HepG2 (cell line): ENCODE data around the gene LIMS2. TPM values are rescaled to one million over a fixed set of nuclear protein-coding genes. Genes with fewer than 3 reads are reported as not detected.

Experiments used
- ATAC-seq: fragments of 200-7000 bp; cut with Tn5 transposase; 3 replicates; pipeline ENCODE4 v1.9.1; 2020; ENCODE audit warnings: mild to moderate bottlenecking, moderate library complexity
- BruUV-seq: library from RNA; stranded (reverse); fragments of 400-500 nt; replicated peaks from 2 replicates; lab custom pipeline; 2021; lab: Mats Ljungman, UMichigan
- CTCF ChIA-PET: fragments of 300-600 bp; formaldehyde crosslinking; extraction: SDS; loops from one replicate; lab custom pipeline; 2021; ENCODE audit warnings: low total read pairs, inconsistent platforms, low intra/inter-chr PET ratio; lab: Yijun Ruan, JAX
- POLR2A ChIA-PET: fragments of 350-600 bp; sonication (Branson Sonifier 250); formaldehyde crosslinking; loops from one replicate; lab custom pipeline; 2020; ENCODE audit warnings: antibody characterized with exemption, inconsistent platforms; lab: Yijun Ruan, JAX
- DNase-seq: peaks from one replicate; pipeline ENCODE4 v3.0.0-alpha.2; 2015; ENCODE audit warnings: low spot score
- FAIRE-seq: peaks from 3 replicates; lab custom pipeline; 2011; peaks lifted over from hg19 to GRCh38; lab: Jason Lieb, UNC
- H2AFZ ChIP-seq: one replicate; pipeline ENCODE4 v1.6.1; 2011; ENCODE audit warnings: low read length, inconsistent platforms
- H3K27ac ChIP-seq: fragments of 300-600 bp; 3 replicates; pipeline ENCODE4 v1.8.0; 2011; ENCODE audit warnings: mixed run types, mild to moderate bottlenecking, mixed read lengths, low read length, inconsistent platforms; ENCODE audit not compliant: insufficient read depth; ENCODE audit errors: extremely low read length
- H3K27me3 ChIP-seq, 2 experiments: fragments of 200-600 bp in 1 of 2; 2 replicates in 1 of 2; 3 replicates in 1 of 2; pipeline versions ENCODE4 v1.6.0 to v1.8.0; 2011; ENCODE audit warnings: low read length in 2 of 2, mild to moderate bottlenecking in 2 of 2, moderate library complexity in 2 of 2, inconsistent platforms in 1 of 2; ENCODE audit not compliant: insufficient read depth in 2 of 2, control insufficient read depth in 1 of 2
- H3K36me3 ChIP-seq, 2 experiments: fragments of 200-600 bp in 1 of 2; replicated peaks in 1 of 2; 2 replicates in 1 of 2; 3 replicates in 1 of 2; pipeline versions ENCODE4 v1.5.1 to v1.8.0; 2011; ENCODE audit warnings: low read length in 2 of 2, inconsistent platforms in 1 of 2; ENCODE audit not compliant: insufficient read depth in 2 of 2, control insufficient read depth in 1 of 2
- H3K4me1 ChIP-seq: 2 replicates; pipeline ENCODE4 v1.5.1; 2012; ENCODE audit warnings: low read length, inconsistent platforms; ENCODE audit not compliant: insufficient read depth
- H3K4me2 ChIP-seq: 2 replicates; pipeline ENCODE4 v1.6.0; 2011; ENCODE audit warnings: low read depth, low read length, inconsistent platforms
- H3K4me3 ChIP-seq, 3 experiments: fragments of 200-600 bp in 1 of 3; sonication (generic), shearing (Covaris generic) in 1 of 3; replicated peaks in 1 of 3; 2 replicates each; pipeline ENCODE4 v1.5.1; 2011 to 2016; ENCODE audit warnings: low read length in 3 of 3, inconsistent platforms in 2 of 3, low read depth in 2 of 3, mild to moderate bottlenecking in 2 of 3, control low read depth in 1 of 3, mixed read lengths in 1 of 3; ENCODE audit not compliant: insufficient read depth in 1 of 3
- H3K79me2 ChIP-seq: one replicate; pipeline ENCODE4 v1.6.1; 2011; ENCODE audit warnings: low read length, inconsistent platforms; ENCODE audit not compliant: insufficient read depth
- H3K9ac ChIP-seq: 2 replicates; pipeline ENCODE4 v1.6.0; 2011; ENCODE audit warnings: mild to moderate bottlenecking, low read depth, low read length, inconsistent platforms; ENCODE audit not compliant: insufficient read depth
- H3K9me3 ChIP-seq: 2 replicates; pipeline ENCODE4 v1.5.1; 2012; ENCODE audit warnings: mild to moderate bottlenecking, low read length
- H4K20me1 ChIP-seq: 2 replicates; pipeline ENCODE4 v1.6.0; 2011; ENCODE audit warnings: inconsistent platforms, mild to moderate bottlenecking, low read length, moderate library complexity; ENCODE audit not compliant: insufficient read depth
- FOXA1 ChIP-seq, 2 experiments: fragments of 450-650 bp in 1 of 2; sonication (generic) in 1 of 2; formaldehyde crosslinking in 1 of 2; IDR thresholded peaks; 2 replicates each; pipeline versions ENCODE4 v1.4.0 to v1.6.1; 2016 to 2020; ENCODE audit warnings: missing genetic modification reagents in 1 of 2
- FOXA3 ChIP-seq: IDR thresholded peaks from 2 replicates; pipeline ENCODE4 v1.6.1; 2016; ENCODE audit warnings: missing genetic modification reagents, missing compliant biosample characterization
- GABPB1 ChIP-seq: IDR thresholded peaks from 2 replicates; pipeline ENCODE4 v1.6.1; 2016; ENCODE audit warnings: mild to moderate bottlenecking, missing genetic modification reagents, moderate library complexity, missing compliant biosample characterization
- PAF1 ChIP-seq: IDR thresholded peaks from 2 replicates; pipeline ENCODE4 v1.6.1; 2016; ENCODE audit warnings: missing genetic modification reagents, missing compliant biosample characterization
- WGBS: methylation state at CpG from one replicate; pipeline ENCODE4 v1.1.6; 2017; ENCODE audit warnings: low lambda C conversion rate; 5-methylcytosine and 5-hydroxymethylcytosine counted together
- in situ Hi-C: cut with HindIII; loops from 2 replicates; pipeline ENCODE4 v1.10.0; 2017; ENCODE audit warnings: low pct_unique_long_range_greater_than_20kb; ENCODE audit not compliant: extremely low pct_ligation_motif_present
- intact Hi-C: fragments of 100-400 bp; cut with micrococcal nuclease; formaldehyde crosslinking; loops from one replicate; pipeline ENCODE4 v1.10.0; 2022; ENCODE audit not compliant: unreplicated experiment
- polyA plus RNA-seq, 8 experiments: library from polyadenylated mRNA; depleted of rRNA in 3 of 8; stranded (reverse) in 7 of 8; unstranded in 1 of 8; fragments of >200 nt; fragmentation: Illumina TruSeq in 4 of 8; extraction: Trizol in 4 of 8; gene quantifications; 2 replicates each; pipeline versions ENCODE4 v1.2.1 to v1.2.3, GENCODE V29; 2011 to 2016; ENCODE audit warnings: low read depth in 4 of 8, missing spikeins in 1 of 8, mixed read lengths in 1 of 8; ENCODE audit not compliant: insufficient read depth in 1 of 8
- total RNA-seq, 5 experiments: library from RNA; depleted of rRNA; stranded (reverse); fragments of >200 nt; fragmentation: Illumina TruSeq; extraction: Trizol; gene quantifications; 2 replicates each; pipeline ENCODE4 v1.2.3, GENCODE V29; 2016; ENCODE audit warnings: low read depth in 1 of 5
- TF ChIP-seq, protein P1 (sequence below): sonication (generic); formaldehyde crosslinking; IDR thresholded peaks from 2 replicates; pipeline ENCODE4 v1.5.1; 2020; ENCODE audit warnings: missing genetic modification reagents, mild to moderate bottlenecking, borderline replicate concordance
- TF ChIP-seq, protein P2 (sequence below): sonication (generic); formaldehyde crosslinking; IDR thresholded peaks from 2 replicates; pipeline ENCODE4 v1.8.1; 2023; ENCODE audit warnings: mild to moderate bottlenecking, missing genetic modification reagents, borderline replicate concordance
- TF ChIP-seq, protein P3 (sequence below): sonication (generic); formaldehyde crosslinking; IDR thresholded peaks from 2 replicates; pipeline ENCODE4 v1.5.0; 2020; ENCODE audit warnings: mild to moderate bottlenecking, missing genetic modification reagents, borderline replicate concordance
- TF ChIP-seq, protein P4 (sequence below): IDR thresholded peaks from 2 replicates; pipeline ENCODE4 v1.6.1; 2016; ENCODE audit warnings: missing biosample characterization, missing genetic modification reagents, low read depth

Gene LIMS2
- total and polyA plus RNA-seq, 2 of the 13 experiments (the other 11 are each of a cell fraction or from before 2014, with no cell fraction given), result 1.0 to 1.9 TPM

DNA sequence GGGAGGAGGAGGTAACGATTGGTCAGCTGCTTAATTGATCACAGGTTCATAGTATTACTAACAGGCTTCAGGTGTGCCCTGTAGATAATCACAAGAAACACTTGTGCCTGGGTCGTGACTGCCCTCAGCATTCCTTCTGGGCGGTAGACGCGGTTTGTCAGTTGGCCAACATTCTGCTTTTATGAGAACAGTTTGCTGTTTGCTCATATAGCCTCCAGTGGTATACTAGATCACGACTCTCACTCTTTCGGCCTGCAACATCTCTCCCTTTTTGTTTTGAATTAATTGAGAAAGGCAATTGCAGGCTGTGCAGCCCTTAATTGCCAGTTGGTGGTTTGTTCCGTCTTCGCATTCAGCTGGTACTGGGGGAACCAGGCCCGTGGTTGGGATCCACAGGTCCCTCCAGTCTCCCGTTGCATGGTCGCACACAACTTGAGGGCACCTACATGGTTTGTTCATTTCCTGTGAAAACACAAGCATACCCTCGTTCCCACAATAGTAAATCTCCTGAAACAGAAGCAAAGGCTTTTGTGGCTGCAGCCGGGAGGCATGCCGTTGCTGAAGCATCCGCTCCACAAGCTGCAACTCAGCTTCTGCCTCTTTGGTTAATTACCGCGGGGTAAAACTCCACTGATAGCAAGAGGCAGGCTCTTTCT is 59.7 kb downstream of the LIMS2 start:
- 38% methylated on average over 18 of the region's 18 CpGs for WGBS
- Histone ChIP-seq H3K27me3 (peaks cover 16 to 84% of the 10 kb centered on the region in 2 experiments), H3K9me3 (no peaks in the 10 kb centered on the region), H2AFZ (no peak overlapping the region), H3K79me2 (no peaks in the 10 kb centered on the region), H3K9ac (no peak overlapping the region), H3K4me3 (no peak overlapping the region), H3K4me2 (no peak overlapping the region), H4K20me1 (no peaks in the 10 kb centered on the region), H3K4me1 (no peaks in the 10 kb centered on the region), H3K27ac (no peak overlapping the region), H3K36me3 (no peaks in the 10 kb centered on the region)
- POLR2A ChIA-PET, result no interaction called here
- BruUV-seq, result no TSS peak
- CTCF ChIA-PET, result no interaction called here
- DNase-seq (no peak), ATAC-seq (no peak), FAIRE-seq (no peak)
- TF ChIP-seq FOXA1 (IDR thresholded peaks at IDR 0.05), result no peak
- TF ChIP-seq FOXA1 (CRISPR knock-in tag; IDR thresholded peaks at IDR 0.05), result no peak
- TF ChIP-seq GABPB1 (CRISPR knock-in tag), result no peak
- TF ChIP-seq, protein P1, sequence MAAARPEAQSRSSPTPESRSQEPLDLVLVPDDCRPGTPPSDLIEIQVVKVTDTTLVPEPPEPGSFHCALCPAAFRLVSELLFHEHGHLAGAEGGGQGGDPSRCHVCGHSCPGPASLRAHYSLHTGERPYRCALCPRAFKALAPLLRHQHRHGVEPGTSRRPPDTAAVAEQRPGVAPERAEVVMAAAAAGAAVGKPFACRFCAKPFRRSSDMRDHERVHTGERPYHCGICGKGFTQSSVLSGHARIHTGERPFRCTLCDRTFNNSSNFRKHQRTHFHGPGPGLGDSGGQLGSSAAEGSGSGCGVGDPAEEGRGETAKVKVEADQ (CRISPR knock-in tag), result no peak
- no peak for TF ChIP-seq FOXA3
- in situ Hi-C loops, result no loop called here
- intact Hi-C loops, result no loop called here

DNA sequence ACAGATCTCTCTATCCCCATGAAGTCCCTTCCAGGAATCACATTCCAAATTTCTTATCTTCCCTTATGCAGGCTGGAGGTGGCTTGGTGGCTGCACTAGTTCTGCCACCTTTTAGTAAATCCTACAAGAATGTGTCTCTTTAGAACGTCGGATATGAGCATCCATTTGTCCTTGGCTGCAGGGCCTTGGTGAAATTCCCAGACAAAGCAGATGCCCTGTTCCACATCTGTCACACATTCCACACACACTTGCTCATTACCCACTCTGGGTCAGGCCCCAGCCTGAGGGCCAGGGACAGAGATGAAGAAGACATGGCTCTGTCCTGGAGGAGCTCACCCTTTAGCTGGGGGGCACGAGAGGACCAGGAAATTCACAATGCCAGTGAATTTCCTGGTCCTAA is 60.6 kb downstream of the LIMS2 start:
- Histone ChIP-seq H3K4me1 (no peaks in the 10 kb centered on the region), H3K9ac (no peak overlapping the region), H3K36me3 (no peaks in the 10 kb centered on the region), H3K79me2 (no peaks in the 10 kb centered on the region), H3K27me3 (peaks cover 13 to 84% of the 10 kb centered on the region in 2 experiments), H4K20me1 (no peaks in the 10 kb centered on the region), H3K4me2 (no peak overlapping the region), H3K4me3 (no peak overlapping the region), H3K27ac (no peak overlapping the region), H3K9me3 (no peaks in the 10 kb centered on the region), H2AFZ (no peak overlapping the region)
- in situ Hi-C loops (no loop called here), intact Hi-C loops (no loop called here)
- ChIA-PET POLR2A (no interaction called here), CTCF (no interaction called here)
- FAIRE-seq (no peak), DNase-seq (no peak), ATAC-seq (no peak)
- BruUV-seq, result no TSS peak
- TF ChIP-seq, protein P2, sequence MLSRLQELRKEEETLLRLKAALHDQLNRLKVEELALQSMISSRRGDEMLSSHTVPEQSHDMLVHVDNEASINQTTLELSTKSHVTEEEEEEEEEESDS (CRISPR knock-in tag), result no peak
- TF ChIP-seq, protein P3, sequence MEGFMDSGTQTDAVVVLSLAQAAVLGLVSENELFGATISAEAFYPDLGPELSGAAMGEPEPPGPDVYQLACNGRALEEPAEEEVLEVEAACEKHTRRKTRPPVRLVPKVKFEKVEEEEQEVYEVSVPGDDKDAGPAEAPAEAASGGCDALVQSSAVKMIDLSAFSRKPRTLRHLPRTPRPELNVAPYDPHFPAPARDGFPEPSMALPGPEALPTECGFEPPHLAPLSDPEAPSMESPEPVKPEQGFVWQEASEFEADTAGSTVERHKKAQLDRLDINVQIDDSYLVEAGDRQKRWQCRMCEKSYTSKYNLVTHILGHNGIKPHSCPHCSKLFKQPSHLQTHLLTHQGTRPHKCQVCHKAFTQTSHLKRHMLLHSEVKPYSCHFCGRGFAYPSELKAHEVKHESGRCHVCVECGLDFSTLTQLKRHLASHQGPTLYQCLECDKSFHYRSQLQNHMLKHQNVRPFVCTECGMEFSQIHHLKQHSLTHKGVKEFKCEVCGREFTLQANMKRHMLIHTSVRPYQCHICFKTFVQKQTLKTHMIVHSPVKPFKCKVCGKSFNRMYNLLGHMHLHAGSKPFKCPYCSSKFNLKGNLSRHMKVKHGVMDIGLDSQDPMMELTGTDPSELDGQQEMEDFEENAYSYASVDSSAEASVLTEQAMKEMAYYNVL (CRISPR knock-in tag), result no peak
- no peak for TF ChIP-seq PAF1 (CRISPR knock-in tag)
- TF ChIP-seq, protein P4, sequence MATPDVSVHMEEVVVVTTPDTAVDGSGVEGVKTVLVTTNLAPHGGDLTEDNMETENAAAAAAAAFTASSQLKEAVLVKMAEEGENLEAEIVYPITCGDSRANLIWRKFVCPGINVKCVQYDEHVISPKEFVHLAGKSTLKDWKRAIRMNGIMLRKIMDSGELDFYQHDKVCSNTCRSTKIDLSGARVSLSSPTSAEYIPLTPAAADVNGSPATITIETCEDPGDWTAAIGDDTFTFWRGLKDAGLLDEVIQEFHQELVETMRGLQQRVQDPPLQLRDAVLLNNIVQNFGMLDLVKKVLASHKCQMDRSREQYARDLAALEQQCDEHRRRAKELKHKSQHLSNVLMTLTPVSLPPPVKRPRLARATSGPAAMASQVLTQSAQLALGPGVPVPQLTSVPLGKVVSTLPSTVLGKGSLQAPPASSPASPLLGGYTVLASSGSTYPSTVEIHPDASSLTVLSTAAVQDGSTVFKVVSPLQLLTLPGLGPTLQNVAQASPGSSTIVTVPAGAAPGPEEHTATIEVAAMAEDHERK (CRISPR knock-in tag), result no peak
- 5% methylated on average over 3 of the region's 3 CpGs for WGBS
